ENCODE results near the gene REPS1. TPM values are rescaled to one million over a fixed set of nuclear protein-coding genes. Genes with fewer than 3 reads are reported as not detected.

Gene REPS1
- total and polyA plus RNA-seq, 2 of the 13 experiments (the other 11 are each of a cell fraction or from before 2014, with no cell fraction given): 36.4 to 38.3 TPM

DNA sequence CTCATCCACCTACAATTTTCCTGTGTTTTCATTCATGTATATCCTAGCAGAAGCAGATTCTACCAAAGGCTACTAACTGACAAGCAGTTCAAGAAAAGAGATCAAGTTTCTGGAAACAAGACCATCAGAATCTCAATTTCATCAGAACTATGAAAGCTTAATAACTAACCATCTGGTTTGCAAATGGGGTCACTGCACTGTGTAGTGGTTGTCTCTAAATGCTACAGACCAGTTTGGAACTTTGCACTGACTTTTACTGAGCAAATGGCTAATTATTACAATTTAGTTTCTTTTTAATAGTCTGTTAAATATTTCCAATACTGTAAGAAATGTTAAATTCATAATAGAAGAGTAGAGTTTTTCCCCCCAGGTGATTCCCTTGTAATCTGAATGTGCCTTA lies 64.5 kb downstream of the REPS1 start:
- no peaks in the 10 kb centered on the region for H3K27me3 ChIP-seq (ENCODE audit: control insufficient read depth in 1 of 2, insufficient read depth in 2 of 2, low read length in 2 of 2)
- no peaks in the 10 kb centered on the region for H4K20me1 ChIP-seq (ENCODE audit: insufficient read depth, low read length)
- H3K27ac ChIP-seq (ENCODE audit: extremely low read length, insufficient read depth, low read length): no peak overlapping the region
- no peak overlapping the region for H2AFZ ChIP-seq (ENCODE audit: low read length)
- H3K4me2 ChIP-seq (ENCODE audit: low read depth, low read length): no peak overlapping the region
- in situ Hi-C loops (cut with HindIII; ENCODE audit: extremely low pct_ligation_motif_present, low pct_unique_long_range_greater_than_20kb): no loop called here
- intact Hi-C loops (cut with micrococcal nuclease; ENCODE audit: unreplicated experiment): no loop called here
- H3K4me1 ChIP-seq (ENCODE audit: insufficient read depth, low read length): no peaks in the 10 kb centered on the region
- no peaks in the 10 kb centered on the region for H3K9me3 ChIP-seq (ENCODE audit: low read length)
- FAIRE-seq (no peak), DNase-seq (ENCODE audit: low spot score) (no peak), ATAC-seq (no peak)
- ChIA-PET CTCF (ENCODE audit: low intra/inter-chr PET ratio, low total read pairs) (no interaction called here), POLR2A (no interaction called here)
- TF ChIP-seq, protein P1, sequence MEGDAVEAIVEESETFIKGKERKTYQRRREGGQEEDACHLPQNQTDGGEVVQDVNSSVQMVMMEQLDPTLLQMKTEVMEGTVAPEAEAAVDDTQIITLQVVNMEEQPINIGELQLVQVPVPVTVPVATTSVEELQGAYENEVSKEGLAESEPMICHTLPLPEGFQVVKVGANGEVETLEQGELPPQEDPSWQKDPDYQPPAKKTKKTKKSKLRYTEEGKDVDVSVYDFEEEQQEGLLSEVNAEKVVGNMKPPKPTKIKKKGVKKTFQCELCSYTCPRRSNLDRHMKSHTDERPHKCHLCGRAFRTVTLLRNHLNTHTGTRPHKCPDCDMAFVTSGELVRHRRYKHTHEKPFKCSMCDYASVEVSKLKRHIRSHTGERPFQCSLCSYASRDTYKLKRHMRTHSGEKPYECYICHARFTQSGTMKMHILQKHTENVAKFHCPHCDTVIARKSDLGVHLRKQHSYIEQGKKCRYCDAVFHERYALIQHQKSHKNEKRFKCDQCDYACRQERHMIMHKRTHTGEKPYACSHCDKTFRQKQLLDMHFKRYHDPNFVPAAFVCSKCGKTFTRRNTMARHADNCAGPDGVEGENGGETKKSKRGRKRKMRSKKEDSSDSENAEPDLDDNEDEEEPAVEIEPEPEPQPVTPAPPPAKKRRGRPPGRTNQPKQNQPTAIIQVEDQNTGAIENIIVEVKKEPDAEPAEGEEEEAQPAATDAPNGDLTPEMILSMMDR (CRISPR knock-in tag; IDR thresholded peaks at IDR 0.05): no peak
- TF ChIP-seq, protein P2, sequence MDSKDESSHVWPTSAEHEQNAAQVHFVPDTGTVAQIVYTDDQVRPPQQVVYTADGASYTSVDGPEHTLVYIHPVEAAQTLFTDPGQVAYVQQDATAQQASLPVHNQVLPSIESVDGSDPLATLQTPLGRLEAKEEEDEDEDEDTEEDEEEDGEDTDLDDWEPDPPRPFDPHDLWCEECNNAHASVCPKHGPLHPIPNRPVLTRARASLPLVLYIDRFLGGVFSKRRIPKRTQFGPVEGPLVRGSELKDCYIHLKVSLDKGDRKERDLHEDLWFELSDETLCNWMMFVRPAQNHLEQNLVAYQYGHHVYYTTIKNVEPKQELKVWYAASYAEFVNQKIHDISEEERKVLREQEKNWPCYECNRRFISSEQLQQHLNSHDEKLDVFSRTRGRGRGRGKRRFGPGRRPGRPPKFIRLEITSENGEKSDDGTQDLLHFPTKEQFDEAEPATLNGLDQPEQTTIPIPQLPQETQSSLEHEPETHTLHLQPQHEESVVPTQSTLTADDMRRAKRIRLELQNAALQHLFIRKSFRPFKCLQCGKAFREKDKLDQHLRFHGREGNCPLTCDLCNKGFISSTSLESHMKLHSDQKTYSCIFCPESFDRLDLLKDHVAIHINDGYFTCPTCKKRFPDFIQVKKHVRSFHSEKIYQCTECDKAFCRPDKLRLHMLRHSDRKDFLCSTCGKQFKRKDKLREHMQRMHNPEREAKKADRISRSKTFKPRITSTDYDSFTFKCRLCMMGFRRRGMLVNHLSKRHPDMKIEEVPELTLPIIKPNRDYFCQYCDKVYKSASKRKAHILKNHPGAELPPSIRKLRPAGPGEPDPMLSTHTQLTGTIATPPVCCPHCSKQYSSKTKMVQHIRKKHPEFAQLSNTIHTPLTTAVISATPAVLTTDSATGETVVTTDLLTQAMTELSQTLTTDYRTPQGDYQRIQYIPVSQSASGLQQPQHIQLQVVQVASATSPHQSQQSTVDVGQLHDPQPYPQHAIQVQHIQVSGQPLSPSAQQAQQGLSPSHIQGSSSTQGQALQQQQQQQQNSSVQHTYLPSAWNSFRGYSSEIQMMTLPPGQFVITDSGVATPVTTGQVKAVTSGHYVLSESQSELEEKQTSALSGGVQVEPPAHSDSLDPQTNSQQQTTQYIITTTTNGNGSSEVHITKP (CRISPR knock-in tag; IDR thresholded peaks at IDR 0.05; ENCODE audit: low read depth): no peak
- no peak for TF ChIP-seq ZNF30 (CRISPR knock-in tag; IDR thresholded peaks at IDR 0.05)
- no peak for TF ChIP-seq GABPA (IDR thresholded peaks at IDR 0.05; ENCODE audit: low read depth, low read length)
- TF ChIP-seq GABPA (CRISPR knock-in tag; IDR thresholded peaks at IDR 0.05; ENCODE audit: low read depth): no peak
- no peak for TF ChIP-seq TEAD3 (CRISPR knock-in tag; optimal IDR thresholded peaks at IDR 0.05; ENCODE audit: borderline replicate concordance)
- no peak for TF ChIP-seq ZNF816 (CRISPR knock-in tag; IDR thresholded peaks at IDR 0.05; ENCODE audit: borderline replicate concordance)
- TF ChIP-seq, protein P3, sequence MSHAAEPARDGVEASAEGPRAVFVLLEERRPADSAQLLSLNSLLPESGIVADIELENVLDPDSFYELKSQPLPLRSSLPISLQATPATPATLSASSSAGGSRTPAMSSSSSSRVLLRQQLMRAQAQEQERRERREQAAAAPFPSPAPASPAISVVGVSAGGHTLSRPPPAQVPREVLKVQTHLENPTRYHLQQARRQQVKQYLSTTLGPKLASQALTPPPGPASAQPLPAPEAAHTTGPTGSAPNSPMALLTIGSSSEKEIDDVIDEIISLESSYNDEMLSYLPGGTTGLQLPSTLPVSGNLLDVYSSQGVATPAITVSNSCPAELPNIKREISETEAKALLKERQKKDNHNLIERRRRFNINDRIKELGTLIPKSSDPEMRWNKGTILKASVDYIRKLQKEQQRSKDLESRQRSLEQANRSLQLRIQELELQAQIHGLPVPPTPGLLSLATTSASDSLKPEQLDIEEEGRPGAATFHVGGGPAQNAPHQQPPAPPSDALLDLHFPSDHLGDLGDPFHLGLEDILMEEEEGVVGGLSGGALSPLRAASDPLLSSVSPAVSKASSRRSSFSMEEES (CRISPR knock-in tag; IDR thresholded peaks at IDR 0.05): no peak
- no peak for TF ChIP-seq HCFC1 (IDR thresholded peaks at IDR 0.05; ENCODE audit: low read depth, low read length)
- TF ChIP-seq ZBTB1 (CRISPR knock-in tag; IDR thresholded peaks at IDR 0.05; ENCODE audit: borderline replicate concordance): no peak
- TF ChIP-seq KDM2A (CRISPR knock-in tag; IDR thresholded peaks at IDR 0.05; ENCODE audit: borderline replicate concordance, low read depth): no peak
- no peak for TF ChIP-seq KAT2B (IDR thresholded peaks at IDR 0.05; ENCODE audit: borderline replicate concordance, low read depth, low read length)
- TF ChIP-seq ZNF577 (CRISPR knock-in tag; IDR thresholded peaks at IDR 0.05; ENCODE audit: borderline replicate concordance, low read depth): no peak
- TF ChIP-seq AGO2 (optimal IDR thresholded peaks at IDR 0.05; ENCODE audit: low read depth, low read length): no peak
- TF ChIP-seq, protein P4, sequence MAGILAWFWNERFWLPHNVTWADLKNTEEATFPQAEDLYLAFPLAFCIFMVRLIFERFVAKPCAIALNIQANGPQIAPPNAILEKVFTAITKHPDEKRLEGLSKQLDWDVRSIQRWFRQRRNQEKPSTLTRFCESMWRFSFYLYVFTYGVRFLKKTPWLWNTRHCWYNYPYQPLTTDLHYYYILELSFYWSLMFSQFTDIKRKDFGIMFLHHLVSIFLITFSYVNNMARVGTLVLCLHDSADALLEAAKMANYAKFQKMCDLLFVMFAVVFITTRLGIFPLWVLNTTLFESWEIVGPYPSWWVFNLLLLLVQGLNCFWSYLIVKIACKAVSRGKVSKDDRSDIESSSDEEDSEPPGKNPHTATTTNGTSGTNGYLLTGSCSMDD (CRISPR knock-in tag; IDR thresholded peaks at IDR 0.05): no peak
- no peak for TF ChIP-seq ARNT2 (CRISPR knock-in tag; IDR thresholded peaks at IDR 0.05; ENCODE audit: low read depth)
- no peak overlapping the region for H3K9ac ChIP-seq (ENCODE audit: insufficient read depth, low read depth, low read length)
- no peak overlapping the region for H3K4me3 ChIP-seq (replicated peaks in 1 of 3; ENCODE audit: insufficient read depth in 1 of 3, low read depth in 2 of 3, low read length in 3 of 3)
- H3K36me3 ChIP-seq (replicated peaks in 1 of 2; ENCODE audit: control insufficient read depth in 1 of 2, insufficient read depth in 2 of 2, low read length in 2 of 2): peaks cover 7 to 13% of the 10 kb centered on the region in 2 experiments; a peak in 4 of 5 replicates
- no peaks in the 10 kb centered on the region for H3K79me2 ChIP-seq (ENCODE audit: insufficient read depth, low read length)
- BruUV-seq (replicated peaks): no TSS peak
